Measurements from ENCODE around the gene MCTP1.

- TF ChIP-seq, protein P1, sequence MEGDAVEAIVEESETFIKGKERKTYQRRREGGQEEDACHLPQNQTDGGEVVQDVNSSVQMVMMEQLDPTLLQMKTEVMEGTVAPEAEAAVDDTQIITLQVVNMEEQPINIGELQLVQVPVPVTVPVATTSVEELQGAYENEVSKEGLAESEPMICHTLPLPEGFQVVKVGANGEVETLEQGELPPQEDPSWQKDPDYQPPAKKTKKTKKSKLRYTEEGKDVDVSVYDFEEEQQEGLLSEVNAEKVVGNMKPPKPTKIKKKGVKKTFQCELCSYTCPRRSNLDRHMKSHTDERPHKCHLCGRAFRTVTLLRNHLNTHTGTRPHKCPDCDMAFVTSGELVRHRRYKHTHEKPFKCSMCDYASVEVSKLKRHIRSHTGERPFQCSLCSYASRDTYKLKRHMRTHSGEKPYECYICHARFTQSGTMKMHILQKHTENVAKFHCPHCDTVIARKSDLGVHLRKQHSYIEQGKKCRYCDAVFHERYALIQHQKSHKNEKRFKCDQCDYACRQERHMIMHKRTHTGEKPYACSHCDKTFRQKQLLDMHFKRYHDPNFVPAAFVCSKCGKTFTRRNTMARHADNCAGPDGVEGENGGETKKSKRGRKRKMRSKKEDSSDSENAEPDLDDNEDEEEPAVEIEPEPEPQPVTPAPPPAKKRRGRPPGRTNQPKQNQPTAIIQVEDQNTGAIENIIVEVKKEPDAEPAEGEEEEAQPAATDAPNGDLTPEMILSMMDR (IDR thresholded peaks at IDR 0.05; ENCODE audit: poor library complexity): no peak
- no peak for TF ChIP-seq EZH2 (IDR thresholded peaks at IDR 0.05; ENCODE audit: borderline replicate concordance)
Measured at GRCh38 chr5:95068289-95068910, 216.5 kb downstream of the MCTP1 start.

Data from hepatocyte (in vitro differentiated cells).